ENCODE results near the gene MCOLN3. TPM values are rescaled to one million over a fixed set of nuclear protein-coding genes. Genes with fewer than 3 reads are reported as not detected.

MCOLN3 gene
- total RNA-seq, 1 experiment from 2014 or later: 10.1 TPM

- Histone ChIP-seq H3K4me2 (no peak overlapping the region), H3K27me3 (ENCODE audit: insufficient read depth, low read depth) (no peaks in the 10 kb centered on the region), H3K4me1 (replicated peaks; ENCODE audit: insufficient read depth) (peaks cover 7% of the 10 kb centered on the region; the same call in 1 of the 2 replicates), H2AFZ (no peak overlapping the region), H3K36me3 (ENCODE audit: low read depth) (no peaks in the 10 kb centered on the region), H4K20me1 (ENCODE audit: insufficient read depth) (no peaks in the 10 kb centered on the region), H3K79me2 (ENCODE audit: low read depth) (no peaks in the 10 kb centered on the region), H3K9me2 (ENCODE audit: insufficient read depth) (no peaks in the 10 kb centered on the region), H3K4me3 (no peak overlapping the region), H3K9me3 (ENCODE audit: insufficient read depth, low read depth) (no peaks in the 10 kb centered on the region), H3F3A (ENCODE audit: insufficient read depth, low read depth) (no peaks in the 10 kb centered on the region), H3K27ac (no peak overlapping the region)
- BruUV-seq (replicated peaks): no TSS peak
- no peak for DNase-seq
- TF ChIP-seq CTCF (conservative IDR thresholded peaks at IDR 0.05): no peak
- TF ChIP-seq EZH2 (IDR thresholded peaks at IDR 0.05; ENCODE audit: low read depth): no peak
- POLR2A ChIA-PET (ENCODE audit: unreplicated experiment): no interaction called here
- intact Hi-C loops (cut with micrococcal nuclease; ENCODE audit: unreplicated experiment): no loop called here
- CTCF ChIA-PET: no interaction called here
Measured at GRCh38 chr1:85090225-85090624, 41.9 kb upstream of the MCOLN3 start.

GRCh38 chr1:85089203-85089602, 40.9 kb upstream of the MCOLN3 start:
- Histone ChIP-seq H3K4me2 (no peak overlapping the region), H3K4me1 (replicated peaks; ENCODE audit: insufficient read depth) (peaks cover 6% of the 10 kb centered on the region; the same call in 1 of the 2 replicates), H3K27me3 (ENCODE audit: insufficient read depth, low read depth) (no peaks in the 10 kb centered on the region), H4K20me1 (ENCODE audit: insufficient read depth) (no peaks in the 10 kb centered on the region), H3K27ac (no peak overlapping the region), H3K9me3 (ENCODE audit: insufficient read depth, low read depth) (no peaks in the 10 kb centered on the region), H3K79me2 (ENCODE audit: low read depth) (no peaks in the 10 kb centered on the region), H3K4me3 (no peak overlapping the region), H3F3A (ENCODE audit: insufficient read depth, low read depth) (no peaks in the 10 kb centered on the region), H2AFZ (no peak overlapping the region), H3K36me3 (ENCODE audit: low read depth) (no peaks in the 10 kb centered on the region), H3K9me2 (ENCODE audit: insufficient read depth) (no peaks in the 10 kb centered on the region)
- CTCF ChIA-PET: no interaction called here
- DNase-seq: no peak
- BruUV-seq (replicated peaks): no TSS peak
- intact Hi-C loops (cut with micrococcal nuclease; ENCODE audit: unreplicated experiment): no loop called here
- TF ChIP-seq CTCF (conservative IDR thresholded peaks at IDR 0.05): no peak
- TF ChIP-seq EZH2 (IDR thresholded peaks at IDR 0.05; ENCODE audit: low read depth): no peak
- POLR2A ChIA-PET (ENCODE audit: unreplicated experiment): no interaction called here

GRCh38 chr1:85088408-85088784, 40.1 kb upstream of the MCOLN3 start:
- no peaks in the 10 kb centered on the region for H3K9me2 ChIP-seq (ENCODE audit: insufficient read depth)
- H3K4me2 ChIP-seq: no peak overlapping the region
- CTCF ChIA-PET: no interaction called here
- no peak for DNase-seq
- POLR2A ChIA-PET (ENCODE audit: unreplicated experiment): no interaction called here
- H3K9me3 ChIP-seq (ENCODE audit: insufficient read depth, low read depth): no peaks in the 10 kb centered on the region
- TF ChIP-seq CTCF (conservative IDR thresholded peaks at IDR 0.05) (no peak), EZH2 (IDR thresholded peaks at IDR 0.05; ENCODE audit: low read depth) (no peak)
- H4K20me1 ChIP-seq (ENCODE audit: insufficient read depth): no peaks in the 10 kb centered on the region
- intact Hi-C loops (cut with micrococcal nuclease; ENCODE audit: unreplicated experiment): no loop called here
- no peaks in the 10 kb centered on the region for H3K36me3 ChIP-seq (ENCODE audit: low read depth)
- no peak overlapping the region for H3K27ac ChIP-seq
- no peak overlapping the region for H3K4me3 ChIP-seq
- no TSS peak for BruUV-seq (replicated peaks)
- no peaks in the 10 kb centered on the region for H3K79me2 ChIP-seq (ENCODE audit: low read depth)
- H2AFZ ChIP-seq: no peak overlapping the region
- no peaks in the 10 kb centered on the region for H3K4me1 ChIP-seq (replicated peaks; ENCODE audit: insufficient read depth)
- no peaks in the 10 kb centered on the region for H3F3A ChIP-seq (ENCODE audit: insufficient read depth, low read depth)
- H3K27me3 ChIP-seq (ENCODE audit: insufficient read depth, low read depth): no peaks in the 10 kb centered on the region

Data from PC-9 (cell line).